Measurements from ENCODE around the gene POLR3C. TPM values are rescaled to one million over a fixed set of nuclear protein-coding genes. Genes with fewer than 3 reads are reported as not detected.
"Not testable (repeated sequence)": the region's sequence is repeated elsewhere in the genome, so short reads cannot be mapped to it uniquely, and the experiment has no call there.

The POLR3C gene
- total RNA-seq, 1 experiment from 2014 or later: 48.0 TPM

DNA sequence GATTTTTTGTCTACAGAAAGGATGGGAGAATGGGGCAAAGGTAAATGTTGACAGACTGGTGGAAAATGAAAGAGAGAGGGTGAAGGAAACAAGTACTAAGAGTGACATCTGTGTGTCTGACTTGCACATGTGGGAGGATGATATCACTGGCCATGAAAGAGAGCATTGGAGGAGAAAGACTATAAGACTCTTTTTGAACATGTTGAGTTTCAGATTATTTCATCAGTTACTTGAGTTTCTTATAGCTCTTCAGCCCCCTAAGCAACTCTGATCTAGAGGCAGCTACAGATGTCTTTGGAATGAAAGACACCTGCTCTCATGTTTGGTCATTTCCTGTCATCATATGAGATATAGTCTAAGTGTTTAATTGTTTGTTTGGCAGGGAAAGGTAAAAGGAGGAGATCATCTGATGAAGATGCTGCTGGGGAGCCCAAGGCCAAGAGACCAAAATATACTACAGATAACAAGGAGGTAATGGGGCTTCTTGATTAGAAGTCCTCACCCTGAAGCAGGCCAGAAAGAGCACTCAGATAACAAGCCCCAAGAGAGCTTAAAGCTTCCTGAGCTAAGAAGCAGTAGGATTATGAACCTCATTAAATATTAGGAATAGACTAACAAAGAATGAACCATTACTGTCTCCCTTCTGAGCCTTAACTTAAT lies 4.5 kb downstream of the POLR3C start:
- H3K9me3 ChIP-seq: no peaks in the 10 kb centered on the region
- BruUV-seq (replicated peaks): no TSS peak
- ChIA-PET POLR2A (no interaction called here), CTCF (no interaction called here)
- Mint-ChIP-seq H3K9me3 (ENCODE audit: unreplicated experiment) (no peaks in the 10 kb centered on the region), H3K4me1 (ENCODE audit: low read depth, unreplicated experiment) (no peaks in the 10 kb centered on the region), H3K4me3 (ENCODE audit: unreplicated experiment) (no peak overlapping the region), H3K36me3 (ENCODE audit: insufficient read depth, unreplicated experiment) (peaks cover 72% of the 10 kb centered on the region), H3K27me3 (ENCODE audit: insufficient read depth, unreplicated experiment) (no peaks in the 10 kb centered on the region), H3K27ac (ENCODE audit: unreplicated experiment) (no peak overlapping the region)
- peaks cover 3% of the 10 kb centered on the region; the same call in 1 of the 2 replicates for H3K36me3 ChIP-seq (ENCODE audit: control insufficient read depth, insufficient read depth, low read length)
- DNase-seq: no peak
- H3K4me3 ChIP-seq (ENCODE audit: low read depth, low read length): no peak overlapping the region
- intact Hi-C loops (cut with micrococcal nuclease; ENCODE audit: unreplicated experiment): no loop called here
- TF ChIP-seq, protein P1, sequence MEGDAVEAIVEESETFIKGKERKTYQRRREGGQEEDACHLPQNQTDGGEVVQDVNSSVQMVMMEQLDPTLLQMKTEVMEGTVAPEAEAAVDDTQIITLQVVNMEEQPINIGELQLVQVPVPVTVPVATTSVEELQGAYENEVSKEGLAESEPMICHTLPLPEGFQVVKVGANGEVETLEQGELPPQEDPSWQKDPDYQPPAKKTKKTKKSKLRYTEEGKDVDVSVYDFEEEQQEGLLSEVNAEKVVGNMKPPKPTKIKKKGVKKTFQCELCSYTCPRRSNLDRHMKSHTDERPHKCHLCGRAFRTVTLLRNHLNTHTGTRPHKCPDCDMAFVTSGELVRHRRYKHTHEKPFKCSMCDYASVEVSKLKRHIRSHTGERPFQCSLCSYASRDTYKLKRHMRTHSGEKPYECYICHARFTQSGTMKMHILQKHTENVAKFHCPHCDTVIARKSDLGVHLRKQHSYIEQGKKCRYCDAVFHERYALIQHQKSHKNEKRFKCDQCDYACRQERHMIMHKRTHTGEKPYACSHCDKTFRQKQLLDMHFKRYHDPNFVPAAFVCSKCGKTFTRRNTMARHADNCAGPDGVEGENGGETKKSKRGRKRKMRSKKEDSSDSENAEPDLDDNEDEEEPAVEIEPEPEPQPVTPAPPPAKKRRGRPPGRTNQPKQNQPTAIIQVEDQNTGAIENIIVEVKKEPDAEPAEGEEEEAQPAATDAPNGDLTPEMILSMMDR (IDR thresholded peaks at IDR 0.05; ENCODE audit: insufficient read depth in 1 of 2, low read depth in 1 of 2, low read length in 1 of 2, severe bottlenecking in 1 of 2, unreplicated experiment in 1 of 2): no peak
- H3K27me3 ChIP-seq (replicated peaks; ENCODE audit: control insufficient read depth, insufficient read depth, low read length): no peaks in the 10 kb centered on the region
- no peaks in the 10 kb centered on the region for H3K4me1 ChIP-seq

DNA sequence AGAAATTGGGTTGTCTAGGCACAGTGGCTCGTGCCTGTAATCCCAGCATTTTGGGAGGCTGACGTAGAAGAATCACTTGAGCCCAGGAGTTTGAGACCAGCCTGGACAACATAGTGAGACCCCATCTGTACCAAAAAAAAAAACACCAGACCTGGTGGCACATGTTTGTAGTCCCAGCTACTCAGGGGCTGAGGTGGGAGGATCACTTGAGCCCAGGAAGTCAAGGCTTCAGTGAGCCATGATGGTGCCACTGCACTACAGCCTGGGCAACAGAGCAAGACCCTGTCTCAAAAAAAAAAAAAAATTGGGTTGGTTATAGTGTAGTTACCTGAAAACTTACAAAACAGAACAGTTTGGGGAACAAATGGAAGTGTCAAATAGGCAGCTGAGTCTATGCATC lies 6.8 kb downstream of the POLR3C start:
- H3K27me3 Mint-ChIP-seq (ENCODE audit: insufficient read depth, unreplicated experiment); H3K36me3 ChIP-seq (ENCODE audit: control insufficient read depth, insufficient read depth, low read length); H3K27ac Mint-ChIP-seq (ENCODE audit: unreplicated experiment); POLR2A ChIA-PET; H3K4me3 Mint-ChIP-seq (ENCODE audit: unreplicated experiment); H3K4me1 ChIP-seq; H3K27me3 ChIP-seq (replicated peaks; ENCODE audit: control insufficient read depth, insufficient read depth, low read length); H3K4me1 Mint-ChIP-seq (ENCODE audit: low read depth, unreplicated experiment); intact Hi-C loops (cut with micrococcal nuclease; ENCODE audit: unreplicated experiment); H3K9me3 Mint-ChIP-seq (ENCODE audit: unreplicated experiment); H3K4me3 ChIP-seq (ENCODE audit: low read depth, low read length); H3K9me3 ChIP-seq; BruUV-seq (replicated peaks); DNase-seq: not testable (repeated sequence)
- CTCF ChIA-PET: interaction anchor here (0.7 to 1.1 kb wide), 3 partner anchors 13 to 105 kb away, joined by 3 to 4 read pairs (median 4); partner anchors contain the start of gene NUDT17
- peaks cover 86% of the 10 kb centered on the region for H3K36me3 Mint-ChIP-seq (ENCODE audit: insufficient read depth, unreplicated experiment)

DNA sequence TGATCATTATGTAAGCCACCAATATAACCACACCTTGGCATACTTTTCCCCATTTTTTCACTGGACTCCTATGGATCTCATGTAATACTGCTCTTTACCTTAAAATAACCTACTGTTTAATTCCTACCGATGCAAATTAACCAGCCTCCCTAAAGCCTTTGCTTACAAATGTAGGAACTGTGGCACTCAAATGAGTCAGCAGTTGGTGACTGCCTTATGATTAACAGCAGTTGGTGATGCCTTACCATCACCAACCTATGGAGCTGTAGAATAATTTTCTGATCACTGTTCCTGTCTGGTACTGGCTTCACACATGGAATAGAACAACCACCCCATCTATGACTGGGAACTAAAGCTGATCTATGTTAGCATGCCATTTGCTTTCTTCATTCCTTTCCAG lies 13.7 kb downstream of the POLR3C start:
- intact Hi-C loops (cut with micrococcal nuclease; ENCODE audit: unreplicated experiment): no loop called here
- no peaks in the 10 kb centered on the region for H3K9me3 Mint-ChIP-seq (ENCODE audit: unreplicated experiment)
- Histone ChIP-seq H3K9me3 (no peaks in the 10 kb centered on the region), H3K4me1 (no peaks in the 10 kb centered on the region), H3K27me3 (replicated peaks; ENCODE audit: control insufficient read depth, insufficient read depth, low read length) (no peaks in the 10 kb centered on the region), H3K36me3 (ENCODE audit: control insufficient read depth, insufficient read depth, low read length) (peaks cover 3% of the 10 kb centered on the region), H3K4me3 (ENCODE audit: low read depth, low read length) (no peak overlapping the region)
- ChIA-PET CTCF (no interaction called here), POLR2A (no interaction called here)
- no peaks in the 10 kb centered on the region for H3K4me1 Mint-ChIP-seq (ENCODE audit: low read depth, unreplicated experiment)
- no peak overlapping the region for H3K4me3 Mint-ChIP-seq (ENCODE audit: unreplicated experiment)
- no peaks in the 10 kb centered on the region for H3K27me3 Mint-ChIP-seq (ENCODE audit: insufficient read depth, unreplicated experiment)
- TF ChIP-seq, protein P1 (IDR thresholded peaks at IDR 0.05; ENCODE audit: insufficient read depth in 1 of 2, low read depth in 1 of 2, low read length in 1 of 2, severe bottlenecking in 1 of 2, unreplicated experiment in 1 of 2): no peak
- H3K27ac Mint-ChIP-seq (ENCODE audit: unreplicated experiment): no peak overlapping the region
- H3K36me3 Mint-ChIP-seq (ENCODE audit: insufficient read depth, unreplicated experiment): peaks cover 79% of the 10 kb centered on the region
- BruUV-seq (replicated peaks): TSS peak; percentile 7
- no peak for DNase-seq
